Measurements from ENCODE around the gene USP54.

Gene USP54

DNA sequence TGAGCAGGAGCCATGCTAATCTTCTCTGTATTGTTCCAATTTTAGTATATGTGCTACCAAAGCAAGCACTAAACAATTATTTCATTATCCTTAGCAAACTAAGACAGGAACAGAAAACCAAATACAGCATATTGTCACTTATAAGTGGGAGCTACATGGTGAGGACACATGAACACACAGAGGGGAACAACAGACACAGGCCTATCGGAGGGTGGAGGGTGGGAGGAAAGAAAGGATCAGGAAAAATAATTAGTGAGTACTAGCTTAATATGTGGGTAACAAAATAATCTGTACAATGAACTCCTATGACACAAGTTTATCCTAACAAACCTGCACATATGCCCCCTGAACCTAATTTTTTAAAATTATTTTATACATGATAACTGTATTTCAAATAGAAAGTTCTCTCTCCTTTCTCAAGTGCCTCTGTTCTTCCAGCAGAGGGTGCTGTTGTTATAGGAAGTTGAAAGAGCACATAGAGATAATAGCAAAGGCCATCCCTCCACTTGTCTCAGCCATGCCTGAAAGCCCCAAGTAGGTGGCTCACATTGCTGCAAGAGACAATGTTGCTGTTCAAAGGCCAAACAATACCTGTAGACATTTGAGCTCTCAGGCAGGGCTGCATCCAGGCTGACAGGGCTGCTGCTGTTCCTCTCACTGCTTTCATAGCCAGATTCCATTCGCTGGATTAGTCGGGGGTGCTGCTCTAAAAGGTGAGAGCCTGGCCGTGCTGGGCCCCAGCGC lies 61.9 kb downstream of the USP54 start:
- peak; percentile 88 for DNase-seq (ENCODE audit: low spot score)

GRCh38 chr10:73522263-73522662 lies 68.9 kb downstream of the USP54 start:
- DNase-seq (ENCODE audit: low spot score): no peak

DNA sequence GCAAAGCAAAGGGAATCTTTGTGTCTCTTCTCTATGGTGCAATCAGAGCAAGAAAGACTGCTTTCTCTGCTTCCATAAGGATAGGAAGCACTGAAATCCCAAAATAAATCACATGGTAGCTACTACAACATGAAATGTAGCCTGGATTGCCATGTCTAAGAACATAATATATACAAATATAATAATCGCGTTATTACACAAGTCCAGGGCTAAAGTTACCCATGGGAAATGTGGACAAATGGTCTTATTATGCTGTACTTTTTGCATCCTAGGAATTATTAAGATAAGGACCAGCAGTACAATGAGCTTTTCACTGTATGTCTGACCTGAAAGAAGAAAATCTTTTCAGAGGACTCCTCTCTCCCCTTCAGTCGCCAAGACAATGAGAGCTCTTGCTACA lies 71.8 kb downstream of the USP54 start:
- no peak for DNase-seq (ENCODE audit: low spot score)

DNA sequence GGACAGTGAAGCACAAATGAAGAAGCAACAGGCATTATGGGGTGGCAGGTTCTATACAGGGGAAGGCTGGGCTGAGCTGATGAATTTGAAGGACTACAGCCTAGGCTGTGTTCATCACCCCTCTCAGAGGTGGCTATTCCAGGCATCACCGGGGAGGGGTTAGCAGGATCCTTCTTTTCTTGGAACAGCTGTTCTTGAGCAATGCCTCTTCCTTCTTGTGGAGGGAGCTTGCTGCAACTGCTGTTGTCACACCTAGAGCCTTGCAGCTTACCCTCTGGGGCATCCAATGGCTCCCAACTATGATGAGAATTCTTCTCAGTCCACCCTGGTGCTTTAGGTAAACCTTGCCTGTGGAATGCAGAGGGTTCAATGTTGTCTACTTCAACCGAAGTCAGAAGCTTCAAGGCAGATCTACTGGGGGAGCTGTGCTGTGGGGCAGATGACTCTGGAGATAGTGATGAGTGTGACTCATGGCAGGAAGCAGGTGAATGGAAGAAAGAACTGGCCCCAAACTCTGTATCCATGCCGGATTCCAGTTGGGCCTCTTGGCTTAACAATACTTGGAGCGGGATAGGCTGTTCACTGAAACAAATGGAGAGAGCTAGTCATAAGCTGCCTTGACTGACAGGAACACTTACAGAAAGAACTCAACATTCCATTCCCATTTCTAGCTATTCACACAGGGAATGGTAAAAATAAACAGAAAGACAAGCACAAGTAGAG lies 73.8 kb downstream of the USP54 start:
- no peak for DNase-seq (ENCODE audit: low spot score)

DNA sequence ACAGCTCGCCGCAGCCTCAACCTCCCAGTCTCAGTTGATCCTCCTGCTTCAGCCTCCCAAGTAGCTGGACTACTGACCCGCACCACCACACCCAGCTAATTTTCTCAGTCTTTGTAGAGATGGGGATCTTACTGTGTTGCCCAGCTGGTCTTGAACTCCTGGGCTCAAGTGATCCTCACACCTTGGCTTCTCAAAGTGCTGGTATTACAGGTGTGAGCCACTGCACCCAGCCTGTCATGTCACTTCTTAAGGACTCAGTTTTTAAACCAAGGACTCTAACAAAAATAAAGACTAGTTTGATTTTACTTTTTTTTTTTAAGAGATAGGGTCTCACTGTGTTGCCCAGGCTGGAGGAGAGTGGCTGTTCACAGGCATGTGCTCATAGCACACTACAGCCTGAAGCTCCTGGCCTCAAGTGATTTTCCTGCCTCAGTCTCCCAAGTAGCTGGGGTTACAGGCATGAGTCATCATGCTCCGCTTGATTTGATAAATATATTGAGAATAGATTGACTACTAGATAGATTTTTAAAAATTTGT lies 78.9 kb downstream of the USP54 start:
- no peak for DNase-seq (ENCODE audit: low spot score)

GRCh38 chr10:73509695-73510094 lies 81.4 kb downstream of the USP54 start:
- DNase-seq (ENCODE audit: low spot score): no peak

GRCh38 chr10:73506491-73506890 lies 84.7 kb downstream of the USP54 start:
- no peak for DNase-seq (ENCODE audit: low spot score)

DNA sequence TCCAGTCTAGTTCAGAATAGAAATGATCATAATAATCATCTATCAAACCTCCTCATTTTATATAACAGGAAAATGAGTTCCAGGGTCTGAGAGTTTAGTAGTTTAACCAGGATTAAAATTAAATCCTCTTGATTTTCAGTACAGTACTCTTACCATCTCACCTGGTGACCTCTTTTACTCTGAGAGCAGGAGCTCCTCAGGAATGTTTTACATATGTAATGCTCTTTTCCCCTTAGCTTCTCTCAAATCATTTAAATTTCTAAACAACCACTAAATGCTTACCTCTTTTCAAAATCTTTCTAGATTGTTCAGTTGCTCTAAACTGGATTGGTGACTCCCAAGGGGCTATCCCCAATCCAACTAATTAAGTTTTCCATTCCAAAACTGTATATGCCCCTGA lies 85.1 kb downstream of the USP54 start:
- no peak for DNase-seq (ENCODE audit: low spot score)

DNA sequence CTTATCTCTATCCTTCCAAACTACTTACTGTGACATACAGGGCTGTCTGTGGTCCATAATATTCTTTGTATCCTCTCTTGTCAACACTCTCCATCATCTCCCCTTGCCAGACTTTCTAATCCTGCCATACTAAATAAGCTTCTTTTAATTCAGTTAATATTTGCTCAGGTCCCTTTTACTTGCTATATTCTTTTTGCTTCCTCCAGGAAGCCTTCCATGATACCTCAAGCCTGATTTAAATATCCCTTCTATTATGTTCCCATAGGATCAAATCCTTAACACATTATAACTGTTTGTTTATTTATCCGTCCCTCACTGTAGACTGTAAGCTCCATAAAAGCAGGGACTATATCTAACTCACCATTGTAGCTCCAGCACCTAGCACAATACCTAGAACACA lies 88.1 kb downstream of the USP54 start:
- DNase-seq (ENCODE audit: low spot score): no peak

- no peak for DNase-seq (ENCODE audit: low spot score)
Measured at GRCh38 chr10:73501651-73502050, 89.5 kb downstream of the USP54 start.

- DNase-seq (ENCODE audit: low spot score): no peak
Measured at GRCh38 chr10:73497623-73498022, 93.5 kb downstream of the USP54 start.

GRCh38 chr10:73495884-73496674 lies 95.1 kb downstream of the USP54 start, which contains the start of gene PPP3CB:
Gene PPP3CB, minus strand, starts transcription at chr10:73496024. Its CDS starts 135 bp downstream, at chr10:73495889.
- peak; percentile 96 for DNase-seq (ENCODE audit: low spot score)

- peak; percentile 73 for DNase-seq (ENCODE audit: low spot score)
Measured at GRCh38 chr10:73495226-73495883, 95.8 kb downstream of the USP54 start.

DNA sequence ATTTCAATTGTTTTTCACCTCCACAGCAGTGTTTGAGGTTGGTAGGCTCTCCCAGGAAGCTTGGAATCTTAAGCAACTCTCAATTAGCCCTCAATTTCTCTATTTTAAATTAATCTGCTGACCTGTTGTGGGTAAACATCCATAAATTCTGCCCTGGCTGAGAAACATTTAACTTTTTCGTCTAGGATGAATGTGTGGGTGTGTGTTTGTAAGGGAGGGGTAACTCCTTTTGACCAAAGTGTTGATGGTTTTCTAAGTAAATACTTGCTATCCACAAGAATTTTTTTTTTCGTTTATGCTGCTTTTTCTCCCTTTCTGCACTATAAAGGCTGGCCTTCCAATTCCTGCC lies 96.3 kb downstream of the USP54 start:
- DNase-seq (ENCODE audit: low spot score): peak; percentile 11

- no peak for DNase-seq (ENCODE audit: low spot score)
Measured at GRCh38 chr10:73494213-73494612, 96.9 kb downstream of the USP54 start.

GRCh38 chr10:73493781-73494180 lies 97.4 kb downstream of the USP54 start:
- DNase-seq (ENCODE audit: low spot score): no peak

GRCh38 chr10:73486601-73487000 lies 104.5 kb downstream of the USP54 start:
- DNase-seq (ENCODE audit: low spot score): no peak

DNA sequence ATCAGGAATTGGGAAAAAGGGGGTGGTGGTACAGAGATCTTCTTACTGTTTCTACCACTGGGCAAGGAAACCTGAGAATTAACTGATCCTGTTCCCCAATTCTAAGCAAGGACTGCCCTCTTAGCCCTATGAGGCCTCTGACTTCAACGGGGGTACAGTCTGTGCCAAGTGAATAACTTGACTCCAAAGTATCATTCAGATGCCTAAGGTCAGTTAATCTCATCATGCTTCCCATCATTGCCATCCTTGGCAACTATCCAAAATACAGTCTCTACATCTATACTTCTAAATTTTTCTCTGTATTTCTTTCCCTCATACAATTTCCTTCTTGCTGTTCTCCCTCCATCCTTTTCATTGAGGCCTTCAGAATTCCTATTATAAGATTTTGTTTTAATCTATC lies 105.8 kb downstream of the USP54 start:
- no peak for DNase-seq (ENCODE audit: low spot score)

- no peak for DNase-seq (ENCODE audit: low spot score)
Measured at GRCh38 chr10:73480158-73480557, 111.0 kb downstream of the USP54 start.

- no peak for DNase-seq (ENCODE audit: low spot score)
Measured at GRCh38 chr10:73478636-73479035, 112.5 kb downstream of the USP54 start.

DNA sequence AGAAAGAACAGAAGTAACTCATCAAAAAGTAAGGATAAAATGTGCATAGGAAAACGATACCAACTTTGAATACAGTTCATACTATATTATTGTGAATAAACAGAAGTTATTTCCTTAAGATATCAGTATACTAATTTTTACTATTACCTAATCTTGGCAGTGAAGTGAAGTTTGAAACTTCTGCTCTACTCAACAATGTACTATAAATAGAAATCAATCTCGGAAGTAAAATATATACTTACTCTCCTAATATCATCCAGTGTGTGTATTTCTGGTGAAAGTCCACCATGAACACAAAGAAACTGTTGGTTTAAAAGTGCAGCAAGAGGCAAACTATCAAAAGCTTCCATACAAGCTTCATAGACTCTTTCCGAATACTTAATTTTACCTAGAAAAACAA lies 119.9 kb downstream of the USP54 start:
- no peak for DNase-seq (ENCODE audit: low spot score)

DNA sequence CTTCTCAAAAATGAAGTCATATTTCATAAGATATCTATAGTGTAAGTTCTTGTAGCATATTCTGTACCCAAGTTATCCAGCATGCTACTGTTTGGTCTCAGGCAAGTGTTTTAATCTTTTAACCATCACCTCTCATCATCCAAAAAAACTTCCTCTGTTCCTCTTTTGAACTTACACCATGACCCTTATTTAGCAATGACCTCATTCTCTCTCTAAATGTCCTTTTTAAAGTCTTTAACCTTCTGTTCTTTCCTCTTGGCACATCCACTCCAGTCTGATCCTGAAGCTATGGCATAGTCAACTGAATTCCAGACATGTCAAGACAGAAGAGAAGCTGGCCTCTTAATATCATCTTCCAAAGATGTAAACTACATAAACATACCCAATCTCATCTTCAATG lies 121.6 kb downstream of the USP54 start:
- no peak for DNase-seq (ENCODE audit: low spot score)

Data from cerebellar cortex (tissue), 1 donor.